Spinal cord (tissue), 10 donors: ENCODE results near the gene ATG16L1. TPM values are rescaled to one million over a fixed set of nuclear protein-coding genes. Genes with fewer than 3 reads are reported as not detected.

Experiments used
- DNase-seq, 6 donors: peaks; one replicate each; pipeline versions ENCODE4 v3.0.0 to v3.0.0-alpha.2; 2013 to 2015; ENCODE audit warnings: low spot score in 6 of 6, low read depth in 4 of 6
- H3K27ac ChIP-seq: one replicate; pipeline ENCODE4 v1.5.1; 2013; ENCODE audit warnings: low read depth, low read length, control low read depth
- H3K27me3 ChIP-seq: one replicate; pipeline ENCODE4 v1.6.1; 2013; ENCODE audit warnings: low read length; ENCODE audit not compliant: control insufficient read depth, insufficient read depth
- H3K36me3 ChIP-seq: one replicate; pipeline ENCODE4 v1.6.1; 2013; ENCODE audit warnings: low read length; ENCODE audit not compliant: control insufficient read depth, insufficient read depth
- H3K4me1 ChIP-seq: one replicate; pipeline ENCODE4 v1.6.1; 2013; ENCODE audit warnings: low read length; ENCODE audit not compliant: control insufficient read depth, insufficient read depth
- H3K4me3 ChIP-seq: one replicate; pipeline ENCODE4 v1.5.1; 2013; ENCODE audit warnings: low read depth, low read length, control low read depth
- H3K9me3 ChIP-seq: one replicate; pipeline ENCODE4 v1.6.1; 2013; ENCODE audit warnings: low read length; ENCODE audit not compliant: control insufficient read depth, insufficient read depth
- WGBS: methylation state at CpG from one replicate; pipeline ENCODE4 v1.1.5; 2013; ENCODE audit warnings: missing lambda C conversion rate; ENCODE audit not compliant: insufficient coverage; 5-methylcytosine and 5-hydroxymethylcytosine counted together
- polyA plus RNA-seq, 2 donors: library from polyadenylated mRNA; unstranded; fragments of 120-200 nt; gene quantifications; one replicate each; pipeline ENCODE4 v1.2.1, GENCODE V29; 2013; ENCODE audit not compliant: insufficient read length in 2 of 2
- total RNA-seq, 2 donors: library from RNA; depleted of rRNA in 1 of 2; stranded (reverse); fragments of 120-200 nt in 1 of 2; fragments of >200 nt in 1 of 2; gene quantifications; one replicate each; pipeline versions ENCODE4 v1.2.3 to v1.2.4, GENCODE V29; 2013 to 2014
- donor health status: healthy.

Gene ATG16L1
- total and polyA plus RNA-seq, 4 donors = 25.8 to 39.5 (median 30.9) TPM

- peak in 4 of 6 donors; percentile 39 to 86 (median 53) for DNase-seq
- H3K36me3 ChIP-seq = no peaks in the 10 kb centered on the region
- WGBS = 64% methylated on average over 13 of the region's 18 CpGs
- peaks cover 40% of the 10 kb centered on the region for H3K4me1 ChIP-seq
- no peaks in the 10 kb centered on the region for H3K9me3 ChIP-seq
- peak overlapping the region; percentile 25 for H3K27ac ChIP-seq
- no peaks in the 10 kb centered on the region for H3K27me3 ChIP-seq
- H3K4me3 ChIP-seq = no peak overlapping the region
Measured at GRCh38 chr2:233210843-233211547, 40.5 kb upstream of the ATG16L1 start.

- 66% methylated on average over 3 of the region's 3 CpGs for WGBS
Measured at GRCh38 chr2:233211548-233211895, 40.0 kb upstream of the ATG16L1 start.

GRCh38 chr2:233213011-233213410 lies 38.5 kb upstream of the ATG16L1 start:
- no peaks in the 10 kb centered on the region for H3K9me3 ChIP-seq
- no peak overlapping the region for H3K4me3 ChIP-seq
- H3K36me3 ChIP-seq = no peaks in the 10 kb centered on the region
- no peaks in the 10 kb centered on the region for H3K27me3 ChIP-seq
- peaks cover 37% of the 10 kb centered on the region for H3K4me1 ChIP-seq
- WGBS = 96% methylated on average over 14 of the region's 15 CpGs
- DNase-seq = no peak
- no peak overlapping the region for H3K27ac ChIP-seq

More at GRCh38 chr2:233211548-233211895, 40.0 kb upstream of the ATG16L1 start:
- Histone ChIP-seq H3K27me3 (no peaks in the 10 kb centered on the region), H3K9me3 (no peaks in the 10 kb centered on the region), H3K4me3 (no peak overlapping the region), H3K27ac (peak overlapping the region; percentile 25), H3K4me1 (peaks cover 40% of the 10 kb centered on the region), H3K36me3 (no peaks in the 10 kb centered on the region)
- DNase-seq = peak in 3 of 6 donors; percentile 38 to 86 (median 71)

GRCh38 chr2:233213975-233214374 lies 37.5 kb upstream of the ATG16L1 start:
- Histone ChIP-seq H3K36me3 (no peaks in the 10 kb centered on the region), H3K4me3 (no peak overlapping the region)
- 96% methylated on average over 2 of the region's 6 CpGs for WGBS

GRCh38 chr2:233217892-233218377 lies 33.5 kb upstream of the ATG16L1 start:
- no peak overlapping the region for H3K4me3 ChIP-seq
- H3K36me3 ChIP-seq = no peaks in the 10 kb centered on the region
- no peak overlapping the region for H3K27ac ChIP-seq
- DNase-seq = peak in 1 of 6 donors; percentile 56
- H3K9me3 ChIP-seq = no peaks in the 10 kb centered on the region
- H3K27me3 ChIP-seq = no peaks in the 10 kb centered on the region
- WGBS = 100% methylated on average over 4 of the region's 8 CpGs
- H3K4me1 ChIP-seq = no peaks in the 10 kb centered on the region

More at GRCh38 chr2:233213975-233214374, 37.5 kb upstream of the ATG16L1 start:
- H3K9me3 ChIP-seq = no peaks in the 10 kb centered on the region
- no peak overlapping the region for H3K27ac ChIP-seq
- no peaks in the 10 kb centered on the region for H3K27me3 ChIP-seq
- H3K4me1 ChIP-seq = peaks cover 27% of the 10 kb centered on the region
- no peak for DNase-seq

- Histone ChIP-seq H3K4me3 (no peak overlapping the region), H3K9me3 (no peaks in the 10 kb centered on the region), H3K27ac (no peak overlapping the region), H3K36me3 (no peaks in the 10 kb centered on the region), H3K4me1 (no peaks in the 10 kb centered on the region), H3K27me3 (no peaks in the 10 kb centered on the region)
- DNase-seq = no peak
- 94% methylated on average over 4 of the region's 6 CpGs for WGBS
Measured at GRCh38 chr2:233218836-233219235, 32.6 kb upstream of the ATG16L1 start.

GRCh38 chr2:233219848-233220247 lies 31.6 kb upstream of the ATG16L1 start:
- H3K27ac ChIP-seq = no peak overlapping the region
- no peaks in the 10 kb centered on the region for H3K27me3 ChIP-seq
- H3K4me3 ChIP-seq = no peak overlapping the region
- H3K36me3 ChIP-seq = no peaks in the 10 kb centered on the region
- DNase-seq = no peak
- no peaks in the 10 kb centered on the region for H3K4me1 ChIP-seq
- no peaks in the 10 kb centered on the region for H3K9me3 ChIP-seq
- no CpG with 5 or more reads among the region's 1 CpG for WGBS

- 67% methylated on average over 2 of the region's 2 CpGs for WGBS
- peak in 1 of 6 donors; percentile 56 for DNase-seq
- Histone ChIP-seq H3K4me3 (no peak overlapping the region), H3K9me3 (peaks cover 1% of the 10 kb centered on the region), H3K27me3 (no peaks in the 10 kb centered on the region), H3K36me3 (no peaks in the 10 kb centered on the region), H3K27ac (no peak overlapping the region), H3K4me1 (no peaks in the 10 kb centered on the region)
Measured at GRCh38 chr2:233221378-233222063, 30.0 kb upstream of the ATG16L1 start.

- Histone ChIP-seq H3K36me3 (no peaks in the 10 kb centered on the region), H3K27ac (no peak overlapping the region), H3K27me3 (no peaks in the 10 kb centered on the region), H3K4me3 (no peak overlapping the region), H3K4me1 (no peaks in the 10 kb centered on the region), H3K9me3 (peaks cover 1% of the 10 kb centered on the region)
- DNase-seq = no peak
- WGBS = 87% methylated on average over 6 of the region's 14 CpGs
Measured at GRCh38 chr2:233223059-233223894, 28.2 kb upstream of the ATG16L1 start.
